ENCODE data around the gene CAMK2D.

The CAMK2D gene

DNA sequence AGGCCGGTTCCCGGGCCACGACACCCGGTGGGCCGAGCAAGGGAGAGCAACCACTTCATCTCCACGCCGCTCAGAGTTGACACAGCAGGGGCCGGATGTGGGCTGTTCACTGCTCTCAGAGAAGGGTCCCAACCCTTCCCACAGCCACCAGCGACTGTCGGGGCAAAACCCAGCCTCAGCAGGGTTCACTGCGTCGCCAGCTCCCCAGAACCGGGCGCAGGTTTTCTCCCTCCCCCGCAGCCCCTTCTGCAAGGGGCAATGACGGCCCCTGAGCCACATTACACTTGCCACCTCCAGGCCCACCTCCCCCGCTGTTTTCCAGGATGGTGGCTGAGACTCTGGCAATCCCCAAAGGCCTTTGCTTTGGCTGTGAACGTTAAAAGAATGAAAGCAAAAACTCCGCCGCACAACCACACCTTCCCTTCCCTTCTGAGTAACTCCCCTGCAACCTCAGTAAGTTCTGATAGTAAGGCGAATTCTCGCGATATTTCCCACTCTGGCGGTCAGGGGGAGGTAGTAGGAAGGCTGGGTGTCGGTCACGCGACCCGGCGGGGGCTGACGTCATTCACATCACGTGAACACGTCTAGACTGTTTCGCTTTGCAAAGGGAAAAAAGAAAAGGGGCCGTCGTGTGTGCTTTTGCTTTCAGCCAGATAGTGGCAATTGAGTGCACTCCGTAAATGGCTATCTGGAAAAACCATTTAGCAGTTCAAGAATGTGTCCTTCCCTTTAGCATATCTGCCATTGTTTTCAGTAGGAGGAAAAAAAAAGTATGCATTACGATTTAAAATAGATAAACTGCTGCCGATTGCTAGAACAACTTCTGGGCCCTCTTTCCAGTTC lies 869 bp upstream of the CAMK2D start:
- DNase-seq = peak; percentile 93

DNA sequence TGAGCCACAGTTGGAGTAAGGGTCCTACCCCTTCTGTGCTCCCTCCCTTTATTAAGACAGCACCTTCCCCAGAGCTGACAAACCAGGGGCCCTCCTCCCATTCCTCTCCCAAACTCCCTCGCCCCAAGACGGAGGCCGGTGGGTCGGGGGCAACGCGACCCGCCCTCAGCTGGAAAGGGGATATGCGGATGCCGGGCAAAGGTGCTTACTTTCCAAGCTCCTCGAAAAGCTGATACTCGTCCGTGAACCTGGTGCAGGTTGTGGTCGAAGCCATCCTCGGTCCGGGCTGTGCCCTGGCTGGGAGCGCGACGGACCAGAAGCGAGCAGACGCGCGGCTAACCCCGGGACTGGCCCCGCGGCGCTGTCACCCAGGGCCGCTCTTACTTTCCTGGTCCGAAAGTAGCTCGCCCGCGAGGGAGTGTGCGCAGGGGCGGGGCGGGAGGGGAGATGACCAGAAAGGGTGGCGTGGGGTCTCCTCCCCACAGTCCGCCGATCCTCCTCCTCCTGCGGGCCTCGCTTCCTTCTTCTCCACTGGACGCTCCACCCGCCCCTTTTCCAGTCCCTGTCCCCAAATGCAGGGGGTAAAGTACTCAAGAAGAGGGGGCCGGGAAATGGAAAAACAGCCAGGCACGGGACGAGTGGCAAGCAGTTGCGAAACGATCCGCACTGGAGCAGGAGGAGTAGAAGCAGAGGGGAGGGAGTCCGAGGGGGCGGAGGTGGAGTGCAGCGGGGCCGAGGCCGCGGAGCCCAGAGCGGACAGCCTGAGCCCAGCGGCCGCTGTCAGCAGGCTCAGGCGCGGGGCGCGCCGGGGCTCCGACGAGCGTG lies 531 bp downstream of the CAMK2D start:
- DNase-seq = peak; percentile 15

DNA sequence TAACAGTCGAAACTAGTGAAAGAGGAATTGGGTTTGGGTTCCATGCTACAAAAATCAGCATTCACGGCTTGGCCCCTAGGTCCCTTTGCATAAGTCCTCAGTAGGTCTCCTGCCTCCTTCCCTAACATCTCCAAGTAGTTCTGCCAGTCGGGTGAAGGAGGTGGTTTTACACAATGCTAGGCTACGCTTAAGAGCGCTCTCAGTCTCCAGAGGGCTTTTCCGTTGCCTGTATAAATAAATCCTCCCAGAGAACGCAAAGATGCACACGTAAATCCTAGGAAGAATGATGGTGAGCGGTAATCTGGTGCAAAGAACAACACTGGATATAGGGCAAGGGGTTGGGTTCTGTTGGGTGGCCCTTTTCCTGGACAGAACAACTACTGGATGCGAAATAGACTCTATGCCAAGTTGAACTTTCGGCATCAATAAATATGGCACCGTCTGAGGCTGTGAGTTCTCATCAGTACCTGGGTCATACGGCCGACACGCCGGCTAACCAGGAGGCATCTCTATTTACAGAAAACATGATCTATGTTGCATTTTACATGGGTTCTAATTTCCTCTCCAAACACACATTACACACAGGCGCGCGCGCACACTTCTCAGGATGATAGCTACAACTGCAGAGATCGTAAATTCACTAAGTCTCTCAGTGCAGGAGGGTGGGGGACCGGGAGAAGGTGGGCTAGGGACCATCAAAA lies 1.3 kb downstream of the CAMK2D start:
- no peak for DNase-seq

DNA sequence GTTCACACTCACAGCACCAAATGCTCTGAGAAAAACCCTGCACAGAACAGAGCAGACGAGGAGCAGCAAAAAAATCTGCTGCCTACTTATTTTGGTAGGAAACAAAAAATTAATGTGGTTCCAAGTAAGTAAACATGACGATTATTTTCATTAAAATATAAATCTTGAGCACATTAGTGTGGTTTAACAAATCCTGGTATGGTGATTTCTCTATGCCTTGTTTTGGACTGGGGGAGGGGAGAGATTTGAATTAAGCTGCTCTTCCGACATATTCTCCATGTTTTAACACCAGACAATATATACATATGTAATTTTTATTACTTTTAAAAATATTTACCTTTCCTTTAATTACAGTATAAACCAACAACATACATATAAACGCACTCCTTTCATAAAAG lies 1.8 kb downstream of the CAMK2D start:
- no peak for DNase-seq

DNA sequence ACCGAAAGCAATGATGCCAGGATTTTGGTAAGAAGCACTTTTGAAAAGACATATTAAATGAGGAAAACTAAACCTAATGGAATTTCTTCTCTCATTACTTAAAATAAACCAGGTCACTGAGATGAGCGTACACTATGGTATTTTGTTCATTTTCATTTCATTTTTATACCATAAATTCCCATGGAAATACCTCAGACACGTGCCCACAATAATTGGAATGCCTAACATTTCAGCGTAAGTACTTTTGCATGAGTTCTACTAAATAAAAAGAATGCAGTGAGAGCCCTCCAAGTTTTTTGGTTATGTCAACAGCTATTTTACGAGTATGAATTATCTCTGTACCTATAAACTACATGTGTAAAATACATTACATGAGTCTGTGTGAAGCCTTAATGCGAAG lies 3.2 kb downstream of the CAMK2D start:
- DNase-seq = no peak

DNA sequence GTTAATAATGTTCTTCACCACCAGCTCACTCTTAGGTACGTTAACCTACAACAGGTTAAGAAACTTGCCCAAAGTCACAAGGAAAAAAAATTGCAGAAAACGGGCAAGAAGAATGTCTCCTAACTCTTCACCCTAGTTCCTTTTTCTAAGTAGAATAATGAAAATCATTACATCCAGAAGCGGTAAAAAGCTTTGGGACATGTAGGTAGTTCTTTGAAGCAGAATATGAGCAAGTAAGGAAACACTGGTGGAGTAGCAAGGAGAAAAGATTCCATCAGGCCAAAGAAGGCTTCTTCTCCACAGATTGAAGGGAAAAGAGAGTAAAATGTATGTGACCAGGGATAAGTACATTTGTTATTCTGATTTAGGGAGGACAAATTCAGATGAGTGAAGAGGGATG lies 4.1 kb downstream of the CAMK2D start:
- no peak for DNase-seq

DNA sequence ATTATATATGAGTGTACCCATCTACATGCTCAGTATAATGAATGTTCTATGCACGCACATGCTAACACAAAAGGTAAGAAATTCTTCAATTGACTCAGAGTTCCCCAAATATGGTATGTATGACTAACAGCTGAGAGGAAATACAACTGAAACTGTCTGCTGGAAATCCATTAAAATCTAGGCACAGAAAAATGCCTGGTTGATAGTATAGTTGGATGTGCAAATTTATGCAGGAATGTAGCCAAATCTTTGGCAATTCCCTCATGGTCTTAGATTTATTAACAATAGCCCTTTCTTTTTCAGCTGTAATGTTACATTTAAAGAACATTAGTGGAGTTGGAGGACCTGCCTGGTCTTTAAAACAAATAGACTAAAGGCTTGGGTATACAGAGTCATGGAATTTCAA lies 5.5 kb downstream of the CAMK2D start:
- DNase-seq = no peak

DNA sequence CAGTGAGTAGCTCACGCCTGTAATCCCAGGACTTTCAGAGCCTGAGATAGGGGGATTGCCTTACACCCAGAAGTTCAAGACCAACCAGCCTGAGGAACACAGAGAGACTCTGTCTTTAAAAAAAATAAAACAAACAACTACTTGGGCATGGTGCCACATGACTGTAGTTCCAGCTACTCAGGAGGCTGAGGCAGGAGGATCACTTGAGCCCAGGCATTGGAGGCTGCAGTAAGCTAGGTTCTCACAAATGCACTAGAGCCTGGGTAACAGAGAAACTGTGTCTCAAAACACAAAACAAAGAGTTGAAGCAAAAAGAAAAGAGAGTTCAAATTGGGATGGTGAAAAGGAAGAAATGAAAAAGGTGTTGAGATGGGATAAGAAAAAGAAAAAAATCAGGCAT lies 10.8 kb downstream of the CAMK2D start:
- DNase-seq = no peak

DNA sequence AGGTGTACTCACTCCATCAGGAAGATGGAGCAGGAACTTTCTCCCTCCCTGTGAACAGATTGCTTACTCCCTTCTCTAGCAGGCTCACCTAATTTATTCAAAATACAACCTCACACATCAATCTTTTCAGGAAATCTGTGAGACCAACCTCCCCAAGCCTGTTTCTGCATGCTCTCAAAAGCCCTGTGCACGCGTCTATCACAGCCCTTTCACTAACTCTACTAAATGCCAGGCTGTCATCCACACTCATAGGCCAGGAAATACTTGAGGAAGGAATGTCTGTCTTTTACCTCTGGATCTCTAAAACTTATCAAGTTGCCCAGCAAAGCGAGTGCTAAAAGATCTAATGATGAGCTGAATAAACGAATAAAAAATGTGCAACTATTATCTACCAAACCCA lies 11.2 kb downstream of the CAMK2D start:
- no peak for DNase-seq

DNA sequence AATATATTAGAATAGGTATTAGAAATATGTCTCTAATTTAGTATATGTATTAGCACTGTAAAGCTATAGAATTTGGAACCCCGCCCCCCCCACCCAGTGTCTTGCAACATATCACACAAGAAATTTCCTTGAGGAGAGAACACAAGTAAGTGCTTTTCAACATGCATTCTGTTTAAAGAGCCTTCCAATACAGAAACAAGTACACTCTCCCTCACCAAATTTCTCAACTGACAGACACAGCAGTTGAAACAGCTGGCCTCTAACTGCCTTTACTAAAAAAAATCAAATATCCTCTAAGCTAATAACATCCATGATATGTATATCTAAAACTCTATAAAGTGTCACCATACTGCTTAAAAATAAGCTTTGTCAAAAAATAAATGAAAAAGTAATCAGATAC lies 12.4 kb downstream of the CAMK2D start:
- DNase-seq = no peak

DNA sequence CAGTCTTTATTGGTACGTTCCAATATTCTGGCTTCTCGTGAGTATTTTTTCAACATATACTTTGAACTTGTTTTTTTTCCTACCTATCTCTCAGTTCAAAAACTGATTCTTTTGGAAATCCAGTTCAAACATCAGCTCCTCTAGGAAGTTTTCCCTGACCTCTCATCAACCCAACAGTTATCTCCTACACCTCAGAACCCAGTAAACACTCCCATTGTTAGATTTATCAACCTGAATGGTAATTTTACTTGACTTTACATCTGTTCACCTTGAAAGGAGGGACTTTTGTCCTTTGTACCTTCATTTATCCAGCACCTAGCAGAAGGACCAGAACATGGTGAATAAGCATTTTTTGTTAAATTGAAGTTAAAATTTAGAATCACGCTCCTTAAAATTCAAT lies 13.6 kb downstream of the CAMK2D start:
- DNase-seq = no peak

DNA sequence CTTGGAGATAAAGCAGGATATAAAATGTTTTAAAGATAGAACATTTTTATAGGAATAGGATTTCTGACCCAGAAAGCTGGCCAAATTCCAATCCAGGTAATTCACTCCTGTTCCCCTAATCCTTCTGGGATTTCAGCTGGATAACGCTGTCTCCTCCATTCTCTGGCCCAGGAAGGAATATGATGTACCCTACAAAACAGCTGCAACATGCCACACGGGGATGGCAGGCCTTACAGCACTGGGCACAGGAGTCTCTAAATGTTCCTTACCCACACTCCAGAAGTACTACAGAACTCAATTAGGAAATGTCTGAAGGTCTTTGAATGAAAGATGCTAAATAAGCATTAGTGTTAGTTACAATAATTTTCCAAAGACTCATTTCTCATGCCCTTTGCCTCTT lies 15.8 kb downstream of the CAMK2D start:
- no peak for DNase-seq

DNA sequence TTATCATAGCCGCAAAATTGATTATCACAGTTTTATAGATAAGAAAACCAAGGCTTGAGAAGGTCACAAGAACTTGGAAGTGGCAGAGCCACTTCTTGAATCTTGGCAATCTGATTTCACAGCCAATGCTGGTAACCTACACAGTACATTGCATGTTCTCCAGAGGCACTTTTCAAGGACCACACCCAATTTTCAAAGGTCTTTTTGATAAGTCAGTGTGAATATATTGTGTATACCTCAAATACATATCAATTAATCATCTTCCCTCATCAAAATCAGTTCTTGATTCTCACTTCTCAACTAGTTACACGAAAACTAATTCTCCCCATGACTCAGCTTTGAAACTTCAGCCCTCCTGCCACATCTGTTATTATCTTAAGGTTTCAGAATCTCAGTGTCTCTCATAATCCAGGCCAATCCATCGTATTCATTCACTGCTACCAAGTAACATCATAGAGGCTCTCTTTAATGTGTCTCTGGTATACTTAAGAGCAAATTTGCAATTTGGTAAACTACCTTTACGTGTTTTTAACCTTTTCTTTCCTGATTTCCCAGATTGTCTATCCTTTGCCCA lies 16.8 kb downstream of the CAMK2D start:
- DNase-seq = no peak

DNA sequence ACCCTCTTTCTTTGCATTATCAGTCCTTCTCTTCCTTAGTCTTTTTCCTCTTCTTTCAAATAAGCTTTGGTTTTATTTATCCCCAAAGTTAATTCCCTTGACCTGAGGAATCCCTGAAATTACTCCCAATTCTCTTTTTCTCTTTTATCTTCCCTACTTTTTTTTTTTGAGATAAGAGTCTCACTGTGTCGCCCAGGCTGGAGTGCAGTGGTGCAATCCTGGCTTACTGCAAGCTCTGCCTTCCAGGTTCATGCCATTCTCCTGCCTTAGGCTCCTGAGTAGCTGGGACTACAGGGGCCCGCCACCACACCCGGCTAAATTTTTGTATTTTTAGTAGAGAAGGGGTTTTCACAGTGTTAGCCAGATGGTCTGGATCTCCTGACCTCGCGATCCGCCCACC lies 17.8 kb downstream of the CAMK2D start:
- DNase-seq = no peak

DNA sequence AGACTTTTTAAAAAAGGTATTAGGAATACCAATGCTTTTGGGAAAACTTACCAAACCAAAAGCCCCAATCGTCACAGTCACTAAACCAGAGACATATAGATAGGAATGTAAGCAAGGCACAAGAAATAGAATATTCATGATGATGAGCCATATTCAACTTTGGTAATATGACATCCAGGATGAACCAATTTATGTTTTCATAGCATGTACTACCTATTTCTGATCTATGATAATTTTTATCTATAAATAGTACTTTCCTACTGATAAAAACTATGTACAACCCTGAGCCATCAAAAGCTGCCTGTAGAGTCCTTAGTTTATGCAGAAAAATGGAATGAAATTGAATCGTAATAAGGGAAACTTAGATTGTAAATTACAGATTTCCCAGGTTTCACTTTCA lies 18.9 kb downstream of the CAMK2D start:
- no peak for DNase-seq

DNA sequence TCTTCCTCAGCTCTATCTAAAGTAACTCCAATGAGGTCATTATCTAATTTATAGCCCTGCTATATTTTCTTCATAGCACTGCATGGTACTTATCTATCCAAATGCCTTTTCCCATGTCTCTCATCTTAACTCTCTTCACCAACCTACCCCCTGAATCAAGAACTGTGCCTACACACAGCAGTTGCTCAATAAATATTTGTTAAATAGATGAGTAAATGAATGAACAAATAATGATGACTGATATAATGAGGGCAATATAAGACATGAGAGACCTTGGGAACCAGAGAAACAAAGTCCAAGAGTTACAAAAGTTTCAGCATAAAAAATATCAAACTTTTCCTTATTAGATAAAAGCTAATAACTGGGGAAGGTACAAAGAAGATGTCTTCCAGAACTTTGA lies 19.6 kb downstream of the CAMK2D start:
- DNase-seq = no peak

DNA sequence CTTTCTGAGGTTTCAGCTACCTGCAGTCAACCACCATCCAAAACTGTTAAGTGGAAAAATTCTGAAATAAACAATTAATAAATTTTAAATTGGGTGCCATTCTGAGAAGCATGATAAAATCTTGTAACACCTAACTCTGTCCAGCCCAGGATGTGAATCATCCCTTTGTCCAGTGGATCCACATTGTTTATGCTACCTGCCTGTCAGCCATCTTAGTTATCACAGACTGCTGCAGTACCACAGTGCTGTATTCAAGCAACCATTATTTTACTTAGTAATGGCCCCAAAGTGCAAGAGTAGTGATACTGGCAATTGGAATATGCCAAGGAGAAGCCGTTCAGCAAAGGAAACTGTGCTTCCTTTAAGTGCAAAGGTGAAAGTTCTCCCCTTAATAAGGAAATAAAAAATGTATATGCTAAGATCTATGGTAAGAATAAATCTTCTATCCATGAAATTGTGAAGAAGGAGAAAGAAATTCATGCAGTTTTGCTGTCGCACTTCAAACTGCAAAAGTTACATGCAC lies 20.6 kb downstream of the CAMK2D start:
- DNase-seq = no peak

DNA sequence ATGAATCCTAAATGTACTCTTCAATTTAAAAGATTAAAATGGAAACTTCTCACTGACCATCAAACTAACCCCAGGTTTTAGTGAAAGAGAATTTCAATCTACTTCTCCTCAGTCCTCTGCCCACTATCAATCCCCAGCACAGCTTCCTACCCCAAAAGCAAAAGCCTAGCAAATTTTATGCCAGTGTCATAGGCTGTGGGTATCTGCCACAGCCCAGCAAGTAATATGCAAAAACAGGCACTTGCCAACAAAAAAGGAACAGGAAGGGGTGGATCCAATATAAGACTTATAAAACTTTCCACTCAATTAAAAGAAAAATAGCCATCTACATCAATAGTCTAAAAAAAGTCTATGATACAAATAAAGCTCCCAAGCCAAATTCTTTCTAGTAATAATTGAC lies 22.3 kb downstream of the CAMK2D start:
- no peak for DNase-seq

DNA sequence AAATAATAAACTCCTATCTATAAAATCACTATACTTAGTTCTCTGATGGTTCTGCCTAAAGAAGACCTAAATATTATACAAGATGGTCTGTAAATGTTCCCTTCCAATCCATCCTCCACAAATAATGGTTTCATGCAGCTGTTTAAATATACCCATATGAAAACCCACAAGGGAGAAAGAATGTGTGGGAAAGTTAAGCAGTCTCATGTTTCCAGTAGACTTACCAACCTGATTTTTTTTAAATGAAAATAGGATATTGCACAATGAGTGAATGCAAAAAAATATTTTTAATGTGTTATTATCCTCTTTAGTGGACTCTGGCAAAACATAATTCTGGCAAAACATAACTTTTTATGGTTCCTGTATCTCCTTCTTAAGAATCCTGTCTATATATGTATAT lies 23.3 kb downstream of the CAMK2D start:
- DNase-seq = no peak

DNA sequence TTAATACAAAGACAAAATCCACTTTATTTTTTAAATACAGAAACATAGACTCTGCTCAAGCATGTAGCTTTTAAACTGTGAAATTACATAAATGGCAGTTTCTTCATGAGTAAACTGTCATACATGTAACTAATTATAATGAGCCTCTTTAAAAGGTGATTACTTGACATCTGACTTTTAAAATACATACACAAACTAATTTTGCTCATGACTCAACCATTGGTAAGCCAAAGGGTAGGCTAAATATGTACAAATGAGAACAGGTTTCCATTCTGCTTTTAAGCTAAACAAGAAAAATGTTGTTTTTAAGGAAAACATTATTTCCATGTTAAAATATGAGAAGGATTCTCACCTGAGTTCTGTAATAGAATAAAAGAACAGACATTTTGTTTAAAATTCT lies 27.9 kb downstream of the CAMK2D start:
- no peak for DNase-seq

DNA sequence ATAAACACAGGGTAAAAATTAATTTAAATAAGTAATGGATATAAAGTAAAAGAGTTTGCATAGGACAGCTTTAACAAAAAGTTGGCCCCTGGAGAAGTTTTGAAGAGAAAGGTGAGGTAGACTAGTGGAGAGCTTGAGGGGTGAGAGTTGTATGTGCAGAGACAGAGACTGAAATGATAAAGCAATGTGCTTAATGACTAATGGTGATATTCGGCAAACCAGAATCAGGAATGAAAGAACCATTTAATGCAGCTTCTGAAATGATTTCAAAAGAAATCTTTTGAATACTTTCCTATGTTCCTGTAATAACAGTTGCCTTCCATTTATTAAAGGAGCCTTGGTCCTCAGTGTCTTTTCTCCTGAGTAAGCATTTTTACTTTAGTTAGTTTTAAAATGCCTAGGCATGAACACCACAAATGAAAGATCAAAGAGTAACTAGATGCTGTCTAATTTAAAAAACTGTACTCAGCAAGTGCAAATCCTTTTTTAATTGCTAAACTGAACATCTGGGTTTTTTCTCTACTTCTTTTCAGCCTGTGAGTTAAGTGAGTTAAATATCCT lies 28.5 kb downstream of the CAMK2D start:
- no peak for DNase-seq

DNA sequence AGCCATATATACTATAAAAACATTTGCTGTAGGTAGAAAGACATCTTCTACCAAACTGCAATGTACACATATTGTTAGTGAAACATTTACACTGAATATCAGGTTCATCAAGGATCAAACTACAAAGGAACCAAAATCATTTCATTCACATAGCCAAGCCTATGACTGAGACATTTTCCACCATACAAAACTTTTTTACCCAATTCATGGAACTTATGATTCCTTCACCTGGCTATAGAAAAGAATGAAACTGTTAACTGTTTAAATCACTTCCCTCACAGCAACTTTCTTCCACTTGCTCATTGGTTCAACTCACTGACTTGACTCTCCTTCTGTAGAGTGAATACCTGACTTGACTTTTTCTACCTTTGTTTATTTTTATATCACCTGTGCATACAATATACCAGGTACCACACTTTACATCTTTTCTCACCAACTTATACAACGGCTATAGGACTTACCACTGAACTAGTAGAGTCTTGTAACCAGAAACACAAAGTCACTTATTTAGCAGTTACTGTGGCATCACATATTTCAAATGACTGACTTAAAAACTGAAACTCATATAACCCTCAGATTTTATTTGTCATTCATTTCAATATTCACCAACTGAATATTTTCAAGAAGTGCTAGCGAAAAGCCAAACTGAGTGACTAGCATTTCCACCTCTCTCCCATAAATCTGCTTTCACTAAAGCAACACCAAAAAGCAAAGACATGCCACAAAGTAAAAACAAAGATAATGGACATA lies 30.9 kb downstream of the CAMK2D start:
- DNase-seq = no peak
